Suprapubic skin (tissue), 4 donors: ENCODE results near the gene VPS9D1.
"Not testable (repeated sequence)": the region's sequence is repeated elsewhere in the genome, so short reads cannot be mapped to it uniquely, and the experiment has no call there.

Experiments used
- POLR2A ChIP-seq, 2 donors: fragments of 450-650 bp; IDR thresholded peaks; one replicate each; pipeline ENCODE4 v1.6.1; 2017; ENCODE audit warnings: antibody characterized with exemption in 2 of 2, mild to moderate bottlenecking in 2 of 2, moderate library complexity in 2 of 2
- POLR2AphosphoS5 ChIP-seq, 3 donors: sonication (generic); formaldehyde crosslinking; IDR thresholded peaks; one replicate each; pipeline ENCODE4 v1.6.1; 2017; ENCODE audit warnings: antibody characterized with exemption in 3 of 3
- TF ChIP-seq, protein P1 (sequence below), 2 donors: fragments of 200-600 bp in 1 of 2; fragments of 450-650 bp in 1 of 2; sonication (generic) in 1 of 2; IDR thresholded peaks; one replicate each; pipeline ENCODE4 v1.5.1; 2016 to 2019; ENCODE audit warnings: antibody characterized with exemption in 2 of 2, mild to moderate bottlenecking in 1 of 2, moderate library complexity in 1 of 2

DNA sequence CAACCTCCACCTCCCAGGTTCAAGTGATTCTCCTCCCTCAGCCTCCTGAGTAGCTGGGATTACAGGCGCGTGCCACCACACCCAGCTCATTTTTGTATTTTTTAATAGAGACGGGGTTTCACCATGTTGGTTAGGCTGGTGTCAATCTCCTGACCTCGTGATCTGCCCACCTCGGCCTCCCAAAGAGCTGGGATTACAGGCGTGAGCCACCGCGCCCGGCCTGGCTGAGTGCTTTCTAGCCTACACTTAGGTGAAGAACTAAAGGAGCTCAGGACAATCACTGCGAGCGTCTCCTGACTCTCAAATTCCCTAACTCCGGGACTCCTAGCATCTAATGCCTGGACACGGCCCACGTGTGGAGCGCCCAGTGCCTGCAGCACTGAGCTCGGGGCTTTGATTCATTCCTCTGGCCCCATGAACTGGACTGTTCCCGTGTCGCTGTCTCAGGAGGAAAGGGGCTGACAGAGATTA, 21.0 kb downstream of the VPS9D1 start:
- TF ChIP-seq, protein P1, sequence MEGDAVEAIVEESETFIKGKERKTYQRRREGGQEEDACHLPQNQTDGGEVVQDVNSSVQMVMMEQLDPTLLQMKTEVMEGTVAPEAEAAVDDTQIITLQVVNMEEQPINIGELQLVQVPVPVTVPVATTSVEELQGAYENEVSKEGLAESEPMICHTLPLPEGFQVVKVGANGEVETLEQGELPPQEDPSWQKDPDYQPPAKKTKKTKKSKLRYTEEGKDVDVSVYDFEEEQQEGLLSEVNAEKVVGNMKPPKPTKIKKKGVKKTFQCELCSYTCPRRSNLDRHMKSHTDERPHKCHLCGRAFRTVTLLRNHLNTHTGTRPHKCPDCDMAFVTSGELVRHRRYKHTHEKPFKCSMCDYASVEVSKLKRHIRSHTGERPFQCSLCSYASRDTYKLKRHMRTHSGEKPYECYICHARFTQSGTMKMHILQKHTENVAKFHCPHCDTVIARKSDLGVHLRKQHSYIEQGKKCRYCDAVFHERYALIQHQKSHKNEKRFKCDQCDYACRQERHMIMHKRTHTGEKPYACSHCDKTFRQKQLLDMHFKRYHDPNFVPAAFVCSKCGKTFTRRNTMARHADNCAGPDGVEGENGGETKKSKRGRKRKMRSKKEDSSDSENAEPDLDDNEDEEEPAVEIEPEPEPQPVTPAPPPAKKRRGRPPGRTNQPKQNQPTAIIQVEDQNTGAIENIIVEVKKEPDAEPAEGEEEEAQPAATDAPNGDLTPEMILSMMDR (IDR thresholded peaks at IDR 0.05): not testable (repeated sequence)
- not testable (repeated sequence) for TF ChIP-seq POLR2AphosphoS5, POLR2A (IDR thresholded peaks at IDR 0.05)
